GM12878 (cell line): ENCODE data around the gene ADAMTS14. TPM values are rescaled to one million over a fixed set of nuclear protein-coding genes. Genes with fewer than 3 reads are reported as not detected.

Experiments
- ATAC-seq: fragments of 200-7000 bp; cut with Tn5 transposase; 3 replicates; pipeline ENCODE4 v1.9.1; 2020; ENCODE audit warnings: mild to moderate bottlenecking, moderate library complexity
- BruUV-seq: library from RNA; stranded (reverse); fragments of 400-500 nt; replicated peaks from 2 replicates; lab custom pipeline; 2021; lab: Mats Ljungman, UMichigan
- CTCF ChIA-PET: fragments of 300-600 bp; sonication (Branson Sonifier 250); formaldehyde crosslinking; extraction: SDS; loops from one replicate; lab custom pipeline; 2021; ENCODE audit warnings: inconsistent platforms; lab: Yijun Ruan, JAX
- POLR2A ChIA-PET: fragments of 350-600 bp; formaldehyde crosslinking; extraction: SDS; loops from one replicate; lab custom pipeline; 2021; ENCODE audit warnings: inconsistent platforms; lab: Charles Lee
- RAD21 ChIA-PET: fragments of 300-600 bp; sonication (Branson Sonifier 250); formaldehyde crosslinking; loops from one replicate; lab custom pipeline; 2023; ENCODE audit warnings: antibody characterized with exemption; ENCODE audit not compliant: unreplicated experiment; lab: Charles Lee
- SMC1A ChIA-PET: fragments of 300-600 bp; sonication (Branson Sonifier 250); formaldehyde crosslinking; loops from one replicate; lab custom pipeline; 2023; ENCODE audit not compliant: unreplicated experiment, uncharacterized antibody; lab: Charles Lee
- DNase-seq: peaks from one replicate; pipeline ENCODE4 v3.0.0-alpha.2; 2011; ENCODE audit warnings: low read depth, low spot score
- FAIRE-seq: peaks from 3 replicates; lab custom pipeline; 2011; peaks lifted over from hg19 to GRCh38; lab: Jason Lieb, UNC
- H2AFZ ChIP-seq: 2 replicates; pipeline ENCODE4 v1.6.0; 2011; ENCODE audit warnings: low read depth, low read length, control low read depth; ENCODE audit not compliant: control insufficient read depth
- H3K27ac ChIP-seq: 2 replicates; pipeline ENCODE4 v1.5.1; 2011; ENCODE audit warnings: control low read depth; ENCODE audit not compliant: control insufficient read depth, insufficient read depth
- H3K27me3 ChIP-seq, 2 experiments: replicated peaks in 1 of 2; 2 replicates each; pipeline versions ENCODE4 v1.6.0 to v1.6.1; 2011; ENCODE audit warnings: low read length in 1 of 2; ENCODE audit not compliant: control insufficient read depth in 2 of 2, insufficient read depth in 2 of 2
- H3K36me3 ChIP-seq, 2 experiments: 2 replicates each; pipeline ENCODE4 v1.5.1; 2011; ENCODE audit warnings: low read length in 1 of 2; ENCODE audit not compliant: control insufficient read depth in 2 of 2, insufficient read depth in 2 of 2
- H3K4me1 ChIP-seq: 2 replicates; pipeline ENCODE4 v1.6.1; 2011; ENCODE audit warnings: mild to moderate bottlenecking, low read length, moderate library complexity, mixed read lengths; ENCODE audit not compliant: control insufficient read depth, insufficient read depth
- H3K4me2 ChIP-seq: 2 replicates; pipeline ENCODE4 v1.6.0; 2011; ENCODE audit warnings: control low read depth; ENCODE audit not compliant: control insufficient read depth, insufficient read depth
- H3K4me3 ChIP-seq: fragments of 200-600 bp; sonication (generic); 2 replicates; pipeline ENCODE4 v1.5.1; 2016
- H3K79me2 ChIP-seq: 2 replicates; pipeline ENCODE4 v1.6.0; 2011; ENCODE audit warnings: low read length; ENCODE audit not compliant: control insufficient read depth, insufficient read depth
- H3K9ac ChIP-seq: 2 replicates; pipeline ENCODE4 v1.8.0; 2011; ENCODE audit warnings: low read length, control low read depth, mixed read lengths; ENCODE audit not compliant: control insufficient read depth, insufficient read depth
- H3K9me3 ChIP-seq: replicated peaks from 3 replicates; pipeline ENCODE4 v1.5.1; 2011; ENCODE audit warnings: mild to moderate bottlenecking, low read length; ENCODE audit not compliant: control insufficient read depth, insufficient read depth
- H4K20me1 ChIP-seq: 2 replicates; pipeline ENCODE4 v1.6.0; 2011; ENCODE audit not compliant: control insufficient read depth, insufficient read depth
- EP300 ChIP-seq, 2 experiments: fragments of 150-350 bp in 1 of 2; IDR thresholded peaks; 2 replicates each; pipeline ENCODE4 v1.6.1; 2011 to 2012; ENCODE audit warnings: low read depth in 2 of 2, low read length in 2 of 2, borderline replicate concordance in 1 of 2, improper control_type of control experiment in 1 of 2, inconsistent platforms in 1 of 2; ENCODE audit not compliant: control insufficient read depth in 1 of 2
- MTA2 ChIP-seq: fragments of 450-650 bp; IDR thresholded peaks from 2 replicates; pipeline ENCODE4 v1.6.1; 2016; ENCODE audit warnings: low read depth, mild to moderate bottlenecking, moderate library complexity
- POU2F2 ChIP-seq: IDR thresholded peaks from 3 replicates; pipeline ENCODE4 v1.6.1; 2011; ENCODE audit warnings: low read depth, mild to moderate bottlenecking, low read length, borderline replicate concordance
- SMAD5 ChIP-seq: IDR thresholded peaks from 2 replicates; pipeline ENCODE4 v1.6.1; 2016; ENCODE audit warnings: antibody characterized with exemption, low read depth
- SMARCA5 ChIP-seq: fragments of 450-650 bp; IDR thresholded peaks from 2 replicates; pipeline ENCODE4 v1.6.1; 2017; ENCODE audit warnings: mild to moderate bottlenecking
- ZBED1 ChIP-seq: IDR thresholded peaks from 2 replicates; pipeline ENCODE4 v1.6.1; 2016; ENCODE audit warnings: borderline replicate concordance
- ZNF274 ChIP-seq: IDR thresholded peaks from one replicate; pipeline ENCODE4 v1.8.0; 2011; ENCODE audit not compliant: insufficient read length, insufficient read depth
- ZZZ3 ChIP-seq: IDR thresholded peaks from 2 replicates; pipeline ENCODE4 v1.6.1; 2011; ENCODE audit warnings: low read depth; ENCODE audit not compliant: control insufficient read depth, insufficient read length
- WGBS: methylation state at CpG from one replicate; pipeline ENCODE4 v1.1.6; 2016; ENCODE audit warnings: low lambda C conversion rate; ENCODE audit not compliant: insufficient replicate concordance, insufficient coverage; ENCODE audit errors: missing lambda C conversion rate; 5-methylcytosine and 5-hydroxymethylcytosine counted together
- in situ Hi-C: fragments of 300-500 bp; cut with MboI; formaldehyde crosslinking; loops from 9 replicates; pipeline ENCODE4 v1.14.3; 2018; ENCODE audit warnings: mixed read lengths
- intact Hi-C: fragments of 100-400 bp; cut with micrococcal nuclease; formaldehyde crosslinking; loops from one replicate; pipeline ENCODE4 v1.14.2; 2022; ENCODE audit not compliant: unreplicated experiment
- polyA plus RNA-seq, 11 experiments: library from polyadenylated mRNA; depleted of rRNA in 4 of 11; unstranded in 6 of 11; stranded (reverse) in 5 of 11; fragments of >200 nt; fragmentation: Nextera tagmentation in 4 of 11; fragmentation: Illumina TruSeq in 1 of 11; extraction: Ambion mirVana in 4 of 11; extraction: Trizol in 1 of 11; gene quantifications; 1 replicate in 1 of 11; 2 replicates in 10 of 11; pipeline versions ENCODE4 v1.2.1 to v1.2.3, GENCODE V29; 2011 to 2016; ENCODE audit warnings: inconsistent platforms in 2 of 11, missing spikeins in 2 of 11, low read depth in 1 of 11
- total RNA-seq, 4 experiments: library from RNA; depleted of rRNA in 3 of 4; stranded (reverse); fragments of >200 nt in 3 of 4; fragmentation: Illumina TruSeq in 1 of 4; extraction: Trizol in 1 of 4; gene quantifications; 2 replicates each; pipeline versions ENCODE4 v1.2.1 to v1.2.3, GENCODE V29; 2013 to 2021
- TF ChIP-seq, protein P1 (sequence below): fragments of 450-650 bp; conservative IDR thresholded peaks from 2 replicates; pipeline ENCODE4 v1.6.1; 2017; ENCODE audit warnings: mild to moderate bottlenecking, moderate library complexity

Gene ADAMTS14
- total and polyA plus RNA-seq, 10 of the 15 experiments (the other 5 are each of a cell fraction or from before 2014, with no cell fraction given) = 0.03 to 0.05 TPM; not detected in 8

GRCh38 chr10:70714245-70714644 lies 41.9 kb downstream of the ADAMTS14 start:
- TF ChIP-seq POU2F2 = no peak
- TF ChIP-seq ZZZ3 = no peak
- no peak for TF ChIP-seq SMARCA5
- no peak for TF ChIP-seq ZNF274
- no peak for TF ChIP-seq MTA2
- TF ChIP-seq ZBED1 = no peak
- no peak for TF ChIP-seq SMAD5
- TF ChIP-seq, all 136 proteins: peak for 0
- H3K27ac ChIP-seq = no peak overlapping the region
- no peak overlapping the region for H3K9ac ChIP-seq
- H3K36me3 ChIP-seq = no peaks in the 10 kb centered on the region
- no peaks in the 10 kb centered on the region for H3K79me2 ChIP-seq
- H4K20me1 ChIP-seq = no peaks in the 10 kb centered on the region
- CTCF ChIA-PET = no interaction called here
- H3K27me3 ChIP-seq = no peaks in the 10 kb centered on the region; a peak in 1 of 4 replicates
- intact Hi-C loops (no loop called here), in situ Hi-C loops (no loop called here)
- POLR2A ChIA-PET = no interaction called here
- no peak for DNase-seq
- H2AFZ ChIP-seq = no peak overlapping the region
- H3K4me1 ChIP-seq = no peaks in the 10 kb centered on the region
- no peak for FAIRE-seq
- WGBS = 0% methylated on average over 4 of the region's 4 CpGs
- H3K9me3 ChIP-seq = no peaks in the 10 kb centered on the region
- no peak overlapping the region for H3K4me3 ChIP-seq
- RAD21 ChIA-PET = no interaction called here
- ATAC-seq = no peak
- no peak overlapping the region for H3K4me2 ChIP-seq
- SMC1A ChIA-PET = no interaction called here
- BruUV-seq = no TSS peak

- TF ChIP-seq, protein P1, sequence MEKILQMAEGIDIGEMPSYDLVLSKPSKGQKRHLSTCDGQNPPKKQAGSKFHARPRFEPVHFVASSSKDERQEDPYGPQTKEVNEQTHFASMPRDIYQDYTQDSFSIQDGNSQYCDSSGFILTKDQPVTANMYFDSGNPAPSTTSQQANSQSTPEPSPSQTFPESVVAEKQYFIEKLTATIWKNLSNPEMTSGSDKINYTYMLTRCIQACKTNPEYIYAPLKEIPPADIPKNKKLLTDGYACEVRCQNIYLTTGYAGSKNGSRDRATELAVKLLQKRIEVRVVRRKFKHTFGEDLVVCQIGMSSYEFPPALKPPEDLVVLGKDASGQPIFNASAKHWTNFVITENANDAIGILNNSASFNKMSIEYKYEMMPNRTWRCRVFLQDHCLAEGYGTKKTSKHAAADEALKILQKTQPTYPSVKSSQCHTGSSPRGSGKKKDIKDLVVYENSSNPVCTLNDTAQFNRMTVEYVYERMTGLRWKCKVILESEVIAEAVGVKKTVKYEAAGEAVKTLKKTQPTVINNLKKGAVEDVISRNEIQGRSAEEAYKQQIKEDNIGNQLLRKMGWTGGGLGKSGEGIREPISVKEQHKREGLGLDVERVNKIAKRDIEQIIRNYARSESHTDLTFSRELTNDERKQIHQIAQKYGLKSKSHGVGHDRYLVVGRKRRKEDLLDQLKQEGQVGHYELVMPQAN = no peak
- no peak for TF ChIP-seq EP300 (IDR thresholded peaks at IDR 0.05; ENCODE audit: borderline replicate concordance in 1 of 2, control insufficient read depth in 1 of 2, low read depth in 2 of 2, low read length in 2 of 2)
- DNase-seq (no peak), ATAC-seq (no peak), FAIRE-seq (no peak)
- ChIA-PET RAD21 (no interaction called here), CTCF (interaction anchor here (0.6 kb wide), 2 partner anchors 97 to 156 kb away, joined by 3 read pairs; no protein-coding TSS in a partner anchor), SMC1A (interaction anchor here (0.6 kb wide), 1 partner anchor 755 kb away, joined by 3 read pairs; no protein-coding TSS in a partner anchor), POLR2A (interaction anchor here (0.7 kb wide), 1 partner anchor 221 kb away, joined by 5 read pairs; no protein-coding TSS in a partner anchor)
- BruUV-seq = no TSS peak
- intact Hi-C loops (no loop called here), in situ Hi-C loops (no loop called here)
- H3K4me1 ChIP-seq = no peaks in the 10 kb centered on the region
- no peaks in the 10 kb centered on the region for H3K79me2 ChIP-seq
- no peak overlapping the region for H3K9ac ChIP-seq
- no peak overlapping the region for H3K27ac ChIP-seq
- no peak overlapping the region for H2AFZ ChIP-seq
- no peaks in the 10 kb centered on the region; a peak in 1 of 4 replicates for H3K27me3 ChIP-seq
- no peaks in the 10 kb centered on the region for H4K20me1 ChIP-seq
- no peak overlapping the region for H3K4me3 ChIP-seq
- WGBS = 37% methylated on average over 2 of the region's 2 CpGs
- H3K9me3 ChIP-seq = no peaks in the 10 kb centered on the region
- no peaks in the 10 kb centered on the region for H3K36me3 ChIP-seq
- H3K4me2 ChIP-seq = no peak overlapping the region
These were observed 42.6 kb downstream of the ADAMTS14 start for GRCh38 chr10:70714951-70715350.
